Upper lobe of left lung (tissue), 6 donors: ENCODE data around the gene SHISA2. TPM values are rescaled to one million over a fixed set of nuclear protein-coding genes. Genes with fewer than 3 reads are reported as not detected.
A peak's percentile ranks its signal among the peaks of the same experiment; 100 is the strongest.

ENCODE experiments used
- ATAC-seq, 2 donors: fragments of 200-7000 bp; cut with Tn5 transposase; one replicate each; pipeline ENCODE4 v1.9.1; 2022; ENCODE audit warnings: mild to moderate bottlenecking in 2 of 2, moderate library complexity in 2 of 2; ENCODE audit not compliant: low FRiP score in 2 of 2
- DNase-seq, 2 donors: peaks; one replicate each; pipeline ENCODE4 v3.0.0-alpha.2; 2019 to 2020
- H3K27ac ChIP-seq, 4 donors: fragments of 200-600 bp; sonication (generic); one replicate each; pipeline ENCODE4 v1.5.1; 2016 to 2019
- H3K27me3 ChIP-seq, 4 donors: fragments of 200-600 bp; sonication (generic); one replicate each; pipeline ENCODE4 v1.5.1; 2017 to 2019
- H3K36me3 ChIP-seq, 4 donors: fragments of 200-600 bp; sonication (generic); one replicate each; pipeline ENCODE4 v1.5.1; 2016 to 2019
- H3K4me1 ChIP-seq, 4 donors: fragments of 200-600 bp; sonication (generic); one replicate each; pipeline ENCODE4 v1.5.1; 2018 to 2019
- H3K4me3 ChIP-seq, 4 donors: fragments of 200-600 bp; sonication (generic); one replicate each; pipeline ENCODE4 v1.5.1; 2017 to 2019; ENCODE audit warnings: mild to moderate bottlenecking in 2 of 4, moderate library complexity in 1 of 4
- H3K9me3 ChIP-seq, 4 donors: fragments of 200-600 bp; sonication (generic); one replicate each; pipeline ENCODE4 v1.5.1; 2018 to 2019
- CTCF ChIP-seq, 6 experiments: fragments of 450-650 bp in 4 of 6; fragments of 200-600 bp in 2 of 6; sonication (generic) in 2 of 6; IDR thresholded peaks; one replicate each; pipeline ENCODE4 v1.5.1; 2016 to 2019; ENCODE audit warnings: antibody characterized with exemption in 6 of 6
- EP300 ChIP-seq, 4 donors: sonication (generic); formaldehyde crosslinking; IDR thresholded peaks; one replicate each; pipeline ENCODE4 v1.5.1; 2017; ENCODE audit warnings: antibody characterized with exemption in 4 of 4, control low read depth in 2 of 4
- POLR2A ChIP-seq, 4 donors: fragments of 450-650 bp; IDR thresholded peaks; one replicate each; pipeline ENCODE4 v1.5.1; 2016 to 2017; ENCODE audit warnings: antibody characterized with exemption in 4 of 4, mild to moderate bottlenecking in 2 of 4
- POLR2AphosphoS5 ChIP-seq, 2 donors: sonication (generic); formaldehyde crosslinking; IDR thresholded peaks; one replicate each; pipeline ENCODE4 v1.5.1; 2017; ENCODE audit warnings: antibody characterized with exemption in 2 of 2
- WGBS, 2 donors: methylation state at CpG; one replicate each; pipeline ENCODE4 v1.1.5; 2017 to 2018; 5-methylcytosine and 5-hydroxymethylcytosine counted together
- total RNA-seq, 6 donors: library from RNA; depleted of rRNA in 4 of 6; stranded (reverse); fragments of >200 nt in 4 of 6; gene quantifications; one replicate each; pipeline versions ENCODE4 v1.1.0 to v1.2.1, GENCODE V29; 2016 to 2021
- donor health status: DM: no; HTN: no; CAD: no; lungs with moderate emphysema.
- donor health status: DM: no; HTN: yes; CAD: no; lungs with severe emphysema.

The SHISA2 gene
- total RNA-seq, 6 donors from 2014 or later = 7.3 to 19.9 (median 13.4) TPM

- Histone ChIP-seq H3K36me3 (no peaks in the 10 kb centered on the region), H3K27ac (no peak overlapping the region), H3K27me3 (no peaks in the 10 kb centered on the region), H3K9me3 (no peaks in the 10 kb centered on the region), H3K4me1 (no peaks in the 10 kb centered on the region), H3K4me3 (no peak overlapping the region)
- TF ChIP-seq EP300 (IDR thresholded peaks at IDR 0.05) (no peak), CTCF (IDR thresholded peaks at IDR 0.05) (no peak), POLR2AphosphoS5 (IDR thresholded peaks at IDR 0.05) (no peak), POLR2A (IDR thresholded peaks at IDR 0.05) (no peak)
- DNase-seq = no peak
- no peak for ATAC-seq
- 76 to 84% methylated on average over 4 of the region's 4 CpGs for WGBS, 2 donors
These were observed 21.5 kb downstream of the SHISA2 start for GRCh38 chr13:26030331-26030730.

GRCh38 chr13:26029581-26030136 is 22.2 kb downstream of the SHISA2 start:
- DNase-seq (no peak), ATAC-seq (no peak)
- H3K36me3 ChIP-seq = no peaks in the 10 kb centered on the region
- no peak overlapping the region for H3K27ac ChIP-seq
- WGBS, 2 donors = 96 to 98% methylated on average over 4 of the region's 4 CpGs
- H3K4me3 ChIP-seq = no peak overlapping the region
- H3K4me1 ChIP-seq = no peaks in the 10 kb centered on the region
- no peaks in the 10 kb centered on the region for H3K27me3 ChIP-seq
- H3K9me3 ChIP-seq = no peaks in the 10 kb centered on the region
- TF ChIP-seq POLR2A (IDR thresholded peaks at IDR 0.05) (no peak), CTCF (IDR thresholded peaks at IDR 0.05) (no peak), POLR2AphosphoS5 (IDR thresholded peaks at IDR 0.05) (no peak)

GRCh38 chr13:26026211-26026610 is 25.6 kb downstream of the SHISA2 start:
- H3K36me3 ChIP-seq = no peaks in the 10 kb centered on the region
- H3K4me1 ChIP-seq = peaks cover 0 to 21% (median 2%) of the 10 kb centered on the region in 4 donors
- 67 to 73% methylated on average over 4 of the region's 4 CpGs for whole genome bisulfite sequencing, 2 donors
- TF ChIP-seq POLR2A (IDR thresholded peaks at IDR 0.05) (no peak), EP300 (IDR thresholded peaks at IDR 0.05) (no peak), POLR2AphosphoS5 (IDR thresholded peaks at IDR 0.05) (no peak), CTCF (IDR thresholded peaks at IDR 0.05) (no peak)
- no peak for ATAC-seq
- no peaks in the 10 kb centered on the region for H3K9me3 ChIP-seq
- no peaks in the 10 kb centered on the region for H3K27me3 ChIP-seq
- H3K27ac ChIP-seq = no peak overlapping the region
- DNase-seq = peak in 1 of 2 donors; percentile 13
- H3K4me3 ChIP-seq = no peak overlapping the region

- Histone ChIP-seq H3K4me1 (peaks cover 0 to 21% (median 2%) of the 10 kb centered on the region in 4 donors), H3K4me3 (no peak overlapping the region), H3K27ac (no peak overlapping the region), H3K36me3 (no peaks in the 10 kb centered on the region), H3K9me3 (no peaks in the 10 kb centered on the region), H3K27me3 (no peaks in the 10 kb centered on the region)
- TF ChIP-seq POLR2A (IDR thresholded peaks at IDR 0.05) (no peak), EP300 (IDR thresholded peaks at IDR 0.05) (no peak), CTCF (IDR thresholded peaks at IDR 0.05) (no peak), POLR2AphosphoS5 (IDR thresholded peaks at IDR 0.05) (no peak)
- DNase-seq = no peak
- ATAC-seq = no peak
- 88 to 92% methylated on average over 4 of the region's 4 CpGs for WGBS, 2 donors
These were observed 26.0 kb downstream of the SHISA2 start for GRCh38 chr13:26025771-26026170.

- no peaks in the 10 kb centered on the region for H3K36me3 ChIP-seq
- 72 to 79% methylated on average over 12 of the region's 12 CpGs for WGBS, 2 donors
- no peak overlapping the region for H3K4me3 ChIP-seq
- DNase-seq = peak in 1 of 2 donors; percentile 42
- H3K27me3 ChIP-seq = no peaks in the 10 kb centered on the region
- TF ChIP-seq POLR2A (IDR thresholded peaks at IDR 0.05) (no peak), EP300 (IDR thresholded peaks at IDR 0.05) (no peak), CTCF (IDR thresholded peaks at IDR 0.05) (no peak), POLR2AphosphoS5 (IDR thresholded peaks at IDR 0.05) (no peak)
- peaks cover 0 to 21% (median 2%) of the 10 kb centered on the region in 4 donors for H3K4me1 ChIP-seq
- no peak for ATAC-seq
- no peaks in the 10 kb centered on the region for H3K9me3 ChIP-seq
- no peak overlapping the region for H3K27ac ChIP-seq
These were observed 26.6 kb downstream of the SHISA2 start for GRCh38 chr13:26025196-26025595.
